Stimulated activated CD4-positive, alpha-beta T cell treated with anti-CD3 and anti-CD28 coated beads, Interleukin-15, amount 100 ng/mL, for 1 hour (primary cell): ENCODE measurements around the gene ZNF101.
A peak's percentile ranks its signal among the peaks of the same experiment; 100 is the strongest.

Experiments
- DNase-seq, 2 donors: peaks; one replicate each; pipeline ENCODE4 v3.0.0-alpha.2; 2020; ENCODE audit warnings: low read depth in 1 of 2, low spot score in 1 of 2

The ZNF101 gene

DNA sequence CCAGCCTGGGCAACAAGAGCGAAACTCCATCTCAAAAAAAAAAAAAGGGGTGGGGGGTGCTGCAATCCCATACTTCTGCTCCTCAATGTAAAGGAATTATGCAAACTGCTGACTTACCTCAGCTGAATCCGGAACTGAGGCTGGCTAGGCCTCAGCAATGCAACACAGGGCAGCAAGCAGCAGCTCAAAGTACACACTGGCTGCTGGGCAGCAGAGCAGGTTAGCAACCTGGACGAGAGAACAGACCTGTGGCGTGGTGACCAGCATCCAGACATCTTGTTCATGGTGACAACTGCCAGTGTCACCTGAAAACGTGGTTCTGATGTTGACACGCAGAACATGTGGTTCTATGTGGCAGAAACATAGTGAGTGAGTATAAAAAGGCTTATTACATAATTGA is 36.2 kb downstream of the ZNF101 start:
- no peak for DNase-seq

GRCh38 chr19:19710506-19710905 is 41.9 kb downstream of the ZNF101 start:
- no peak for DNase-seq

DNA sequence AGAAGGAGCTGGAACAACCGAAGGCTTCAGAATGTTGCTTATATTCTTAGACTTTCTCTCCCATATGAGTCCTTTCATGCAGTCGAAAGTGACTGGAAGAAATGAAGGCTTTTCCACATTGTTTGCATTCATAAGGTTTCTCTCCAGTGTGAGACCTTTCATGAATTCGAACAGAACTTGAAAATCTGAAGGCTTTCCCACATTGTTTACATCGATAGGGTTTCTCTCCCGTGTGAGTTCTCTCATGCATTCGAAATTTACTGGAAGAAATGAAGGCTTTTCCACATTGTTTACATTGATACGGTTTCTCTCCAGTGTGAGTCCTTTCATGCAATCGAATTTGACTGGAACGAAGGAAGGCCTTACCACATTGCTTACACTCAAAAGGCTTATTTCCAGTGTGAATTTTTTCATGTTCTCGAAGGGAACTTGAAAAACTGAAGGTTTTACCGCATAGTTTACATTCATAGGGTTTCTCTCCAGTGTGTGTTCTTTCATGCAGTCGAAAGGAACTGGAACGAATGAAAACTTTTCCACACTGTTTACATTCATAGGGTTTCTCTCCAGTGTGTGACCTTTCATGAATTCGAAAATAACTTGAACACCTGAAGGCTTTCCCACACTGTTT is 42.8 kb downstream of the ZNF101 start:
- DNase-seq = no peak

DNA sequence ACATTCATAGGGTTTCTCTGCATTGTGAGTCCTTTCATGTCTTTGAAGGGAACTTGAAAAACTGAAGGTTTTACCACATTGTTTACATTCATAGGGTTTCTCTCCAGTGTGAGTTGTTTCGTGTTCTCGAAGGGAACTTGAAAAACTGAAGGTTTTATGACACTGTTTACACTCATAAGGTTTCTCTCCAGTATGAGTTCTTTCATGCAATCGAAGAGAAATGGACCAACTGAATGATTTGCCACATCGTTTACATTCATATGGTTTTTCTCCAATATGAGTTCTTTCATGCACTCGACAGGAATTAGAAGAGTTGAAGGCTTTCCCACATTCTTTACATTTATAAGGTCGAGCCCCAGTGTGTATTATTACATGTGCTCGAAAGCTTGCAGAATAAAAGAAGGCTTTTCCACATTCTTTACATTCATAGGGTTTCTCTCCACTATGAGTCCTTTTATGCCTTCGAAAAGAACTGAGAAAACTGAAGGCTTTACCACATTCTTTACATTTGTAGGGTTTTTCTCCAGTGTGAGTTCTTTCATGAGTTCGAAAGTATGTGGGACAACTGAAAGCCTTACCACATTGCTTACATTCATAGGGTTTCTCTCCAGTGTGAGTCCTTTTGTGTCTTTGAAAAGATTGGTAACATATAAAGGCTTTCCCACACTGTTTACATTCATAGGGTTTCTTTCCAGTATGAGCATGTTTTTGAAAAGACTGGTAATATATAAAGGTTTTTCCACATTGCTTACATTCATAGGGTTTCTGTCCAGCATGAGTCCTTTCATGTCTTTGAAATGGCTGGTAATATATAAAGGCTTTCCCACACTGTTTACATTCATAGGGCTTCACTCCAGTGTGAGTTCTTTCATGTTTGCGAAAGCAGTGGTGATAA is 43.5 kb downstream of the ZNF101 start:
- DNase-seq = no peak

DNA sequence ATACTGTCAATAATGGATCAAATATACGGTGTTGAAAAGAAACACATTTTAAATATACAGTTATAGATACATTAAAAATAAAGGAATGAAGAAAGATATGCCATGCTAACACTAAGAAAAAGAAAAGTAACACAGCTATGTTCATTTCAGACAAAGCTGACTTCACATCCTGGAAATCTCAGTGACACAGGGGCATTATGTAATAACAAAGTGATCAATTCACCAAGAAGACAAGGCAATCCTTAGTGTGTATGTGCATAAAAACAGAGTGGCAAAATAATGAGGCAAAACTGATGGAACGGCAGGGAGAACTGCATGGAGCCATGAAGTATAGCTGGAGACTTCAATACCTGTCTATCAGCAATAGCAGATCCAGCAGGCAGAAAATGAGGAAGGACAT is 51.2 kb downstream of the ZNF101 start:
- DNase-seq = no peak

DNA sequence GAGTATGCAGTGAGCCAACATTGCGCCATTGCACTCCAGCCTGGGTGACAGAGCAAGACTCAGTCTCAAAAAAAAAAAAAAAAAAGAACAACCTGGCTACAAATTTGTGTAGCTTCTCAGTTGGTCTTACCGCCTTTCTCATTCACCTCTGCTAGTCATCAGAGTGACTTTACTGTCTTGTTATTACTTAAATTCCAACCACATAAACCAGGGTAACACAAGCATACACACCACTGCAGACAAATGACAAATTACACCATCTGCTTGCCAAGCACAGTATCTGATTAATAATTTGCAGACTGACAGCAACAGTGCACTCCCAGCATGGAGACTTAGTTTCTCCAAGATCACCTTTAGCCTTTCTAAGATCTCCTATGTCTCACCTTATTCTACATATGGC is 53.3 kb downstream of the ZNF101 start:
- DNase-seq = no peak

- peak; percentile 76 to 77 for DNase-seq
Observed at GRCh38 chr19:19732579-19733501, 64.2 kb downstream of the ZNF101 start, which contains the start of gene ZNF14. Gene ZNF14 (minus strand): TSS chr19:19733112. CDS start chr19:19732958, 154 bp downstream.
